ENCODE data around the gene RARB. TPM values are rescaled to one million over a fixed set of nuclear protein-coding genes. Genes with fewer than 3 reads are reported as not detected.

Gene RARB
- polyA plus RNA-seq, 1 donor from 2014 or later = 0.21 TPM

DNA sequence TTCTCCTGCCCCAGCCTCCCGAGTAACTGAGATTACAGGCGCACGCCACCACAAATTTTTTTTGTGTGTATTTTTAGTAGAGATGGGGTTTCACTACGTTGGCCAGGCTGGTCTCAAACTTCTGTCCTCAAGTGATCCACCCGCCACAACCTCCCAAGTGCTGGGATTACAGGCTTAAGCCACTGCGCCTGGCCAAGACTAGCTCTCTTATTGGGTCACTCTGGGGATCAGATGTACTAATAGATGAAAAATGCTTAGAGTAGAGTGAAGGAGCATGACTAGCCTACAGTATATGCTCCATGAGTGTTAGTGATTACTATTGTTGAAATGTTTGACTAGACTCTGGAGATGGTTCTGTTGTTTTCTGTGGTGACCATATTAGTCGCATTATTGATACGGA lies 21.8 kb downstream of the RARB start:
- H3K27me3 Mint-ChIP-seq = peaks cover 2% of the 10 kb centered on the region
- H3K9me3 Mint-ChIP-seq = no peaks in the 10 kb centered on the region
- no peaks in the 10 kb centered on the region for H3K36me3 Mint-ChIP-seq
- H3K4me1 Mint-ChIP-seq = no peaks in the 10 kb centered on the region
- no peak overlapping the region for H3K4me3 Mint-ChIP-seq
- H3K27ac Mint-ChIP-seq = no peak overlapping the region

DNA sequence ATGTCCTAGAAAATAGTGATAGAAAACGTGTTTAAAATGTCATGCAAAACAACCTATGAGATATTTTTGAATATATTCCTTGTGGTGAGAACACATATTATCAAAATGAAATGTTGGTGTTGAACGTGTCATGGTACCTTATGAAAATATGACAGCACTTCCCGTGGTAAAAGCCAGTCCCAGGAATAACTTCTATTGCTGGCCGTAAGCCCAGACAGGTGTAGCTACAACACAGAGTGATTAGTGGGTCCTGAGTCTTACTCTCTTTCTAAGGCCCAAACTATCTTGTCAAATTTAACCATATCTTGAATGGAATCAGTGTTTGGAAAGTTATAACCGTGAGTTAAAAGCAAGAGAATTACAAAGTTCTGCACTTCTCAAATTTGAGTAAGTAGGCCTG lies 24.1 kb downstream of the RARB start:
- no peaks in the 10 kb centered on the region for H3K9me3 Mint-ChIP-seq
- no peak overlapping the region for H3K27ac Mint-ChIP-seq
- no peak overlapping the region for H3K4me3 Mint-ChIP-seq
- H3K27me3 Mint-ChIP-seq = peaks cover 4% of the 10 kb centered on the region
- H3K36me3 Mint-ChIP-seq = no peaks in the 10 kb centered on the region
- no peaks in the 10 kb centered on the region for H3K4me1 Mint-ChIP-seq

DNA sequence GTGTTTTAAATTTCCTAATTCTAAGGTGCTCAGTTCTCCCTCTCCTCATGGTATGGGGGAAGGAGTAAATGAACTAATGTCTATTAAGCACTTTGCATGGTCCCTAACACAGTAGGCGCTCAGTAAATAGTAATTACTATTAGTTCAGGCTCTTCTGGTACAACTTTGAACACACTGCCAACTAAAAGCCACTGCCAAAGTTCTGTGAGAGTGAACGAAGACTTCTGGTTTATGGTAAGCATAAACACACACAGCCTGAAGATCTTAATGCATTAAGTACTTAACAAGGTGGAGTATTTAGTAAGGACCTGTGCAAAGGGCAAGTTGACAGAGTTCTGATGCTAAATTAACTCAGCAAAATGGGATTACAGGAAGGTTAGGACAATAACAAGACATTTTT lies 24.7 kb downstream of the RARB start:
- Mint-ChIP-seq H3K4me1 (no peaks in the 10 kb centered on the region), H3K9me3 (no peaks in the 10 kb centered on the region), H3K36me3 (no peaks in the 10 kb centered on the region), H3K27ac (no peak overlapping the region), H3K4me3 (no peak overlapping the region), H3K27me3 (peaks cover 4% of the 10 kb centered on the region)

GRCh38 chr3:25453619-25454004 lies 25.5 kb downstream of the RARB start:
- H3K9me3 Mint-ChIP-seq = no peaks in the 10 kb centered on the region
- H3K4me1 Mint-ChIP-seq = no peaks in the 10 kb centered on the region
- no peak overlapping the region for H3K4me3 Mint-ChIP-seq
- H3K27ac Mint-ChIP-seq = no peak overlapping the region
- peaks cover 4% of the 10 kb centered on the region for H3K27me3 Mint-ChIP-seq
- H3K36me3 Mint-ChIP-seq = no peaks in the 10 kb centered on the region

DNA sequence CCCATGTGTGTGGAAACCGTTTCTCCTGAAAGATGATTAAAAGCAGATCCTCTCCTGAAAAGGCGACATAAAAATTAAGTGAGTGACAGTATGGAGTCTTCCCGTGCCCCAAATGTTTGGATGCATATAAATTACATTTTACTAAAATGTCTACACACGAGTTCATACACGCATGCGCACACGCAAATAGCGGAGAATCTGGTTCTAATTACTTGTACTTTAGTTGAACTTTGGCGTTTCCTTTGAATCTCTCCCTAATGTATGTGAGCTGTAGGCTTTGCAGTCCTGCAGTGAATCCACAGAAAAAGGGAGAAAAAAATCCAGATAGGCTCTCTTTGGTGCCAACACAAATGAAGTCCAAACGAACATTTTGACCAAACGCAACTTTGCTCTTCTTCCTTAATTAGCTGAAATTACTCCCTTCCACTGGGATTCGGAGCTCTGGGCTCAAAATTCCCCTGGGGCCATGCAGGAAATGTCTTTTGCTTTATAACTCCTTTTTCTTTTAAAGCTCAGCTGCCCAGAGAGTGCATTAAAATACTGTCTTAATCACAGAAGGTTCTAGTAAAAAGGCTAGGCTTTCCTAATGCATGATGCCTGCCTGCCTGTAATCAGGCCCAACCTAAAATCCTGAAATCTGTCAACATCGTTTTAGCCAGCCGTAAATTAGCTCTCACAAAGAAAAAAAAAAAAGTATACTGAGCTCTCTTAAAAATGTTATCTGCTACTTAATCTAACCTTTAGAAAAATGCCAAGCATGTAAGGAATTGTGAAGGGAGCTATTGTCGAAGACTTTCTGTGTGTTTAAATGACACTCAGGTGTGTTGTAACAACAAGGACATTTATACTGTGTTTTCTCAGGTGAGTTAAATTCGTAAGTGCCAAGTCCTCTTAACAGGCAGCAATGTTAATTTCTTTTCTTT lies 26.2 kb downstream of the RARB start:
- Mint-ChIP-seq H3K4me1 (no peaks in the 10 kb centered on the region), H3K4me3 (no peak overlapping the region), H3K9me3 (no peaks in the 10 kb centered on the region), H3K27me3 (peaks cover 4% of the 10 kb centered on the region), H3K27ac (no peak overlapping the region), H3K36me3 (no peaks in the 10 kb centered on the region)

- no peaks in the 10 kb centered on the region for H3K4me1 Mint-ChIP-seq
- H3K36me3 Mint-ChIP-seq = no peaks in the 10 kb centered on the region
- peaks cover 4% of the 10 kb centered on the region for H3K27me3 Mint-ChIP-seq
- no peaks in the 10 kb centered on the region for H3K9me3 Mint-ChIP-seq
- no peak overlapping the region for H3K4me3 Mint-ChIP-seq
- no peak overlapping the region for H3K27ac Mint-ChIP-seq
Observed at GRCh38 chr3:25455441-25456132, 27.5 kb downstream of the RARB start.

- Mint-ChIP-seq H3K4me3 (no peak overlapping the region), H3K27me3 (peaks cover 3% of the 10 kb centered on the region), H3K27ac (no peak overlapping the region), H3K36me3 (no peaks in the 10 kb centered on the region), H3K9me3 (no peaks in the 10 kb centered on the region), H3K4me1 (peaks cover 0 to 1% (median 0%) of the 10 kb centered on the region in 3 donors)
Observed at GRCh38 chr3:25456723-25457670, 28.9 kb downstream of the RARB start.

DNA sequence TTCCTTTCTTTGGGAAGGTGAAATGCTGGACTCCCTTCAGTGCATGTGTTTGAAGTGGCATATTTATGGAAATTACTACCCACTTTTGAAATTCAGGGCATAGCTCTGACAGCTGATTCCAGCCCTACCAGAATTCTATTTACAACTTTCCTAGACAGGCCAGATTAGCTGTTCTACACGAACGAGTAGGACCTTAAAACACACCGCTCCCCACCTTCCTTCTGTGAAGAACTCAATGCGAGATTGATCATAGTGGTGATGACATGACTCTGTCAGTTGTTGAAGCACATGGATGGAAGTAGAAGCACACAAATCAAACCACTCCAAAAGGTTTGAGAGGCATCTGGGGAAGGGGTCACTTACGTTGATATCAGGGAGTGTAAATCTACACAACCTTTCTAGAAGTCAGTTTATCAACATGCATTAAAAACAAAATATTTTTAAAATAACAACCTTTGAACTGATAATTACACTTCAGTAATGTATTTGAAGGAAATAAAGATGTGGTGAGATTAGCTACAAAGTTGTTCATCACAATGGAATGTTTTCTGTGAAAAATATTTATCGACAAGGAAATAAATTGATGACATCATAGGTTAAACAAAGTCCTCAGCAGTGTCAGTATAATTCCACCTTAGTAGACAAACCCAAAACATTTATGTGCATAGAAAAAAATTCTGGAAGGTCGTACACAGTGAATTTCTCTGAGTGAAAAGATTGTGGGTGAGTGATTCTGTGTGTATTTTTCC lies 29.8 kb downstream of the RARB start:
- no peak overlapping the region for H3K27ac Mint-ChIP-seq
- no peak overlapping the region for H3K4me3 Mint-ChIP-seq
- H3K4me1 Mint-ChIP-seq = peaks cover 0 to 1% (median 0%) of the 10 kb centered on the region in 3 donors
- H3K9me3 Mint-ChIP-seq = no peaks in the 10 kb centered on the region
- H3K27me3 Mint-ChIP-seq = peaks cover 3% of the 10 kb centered on the region
- peaks cover 2% of the 10 kb centered on the region for H3K36me3 Mint-ChIP-seq

DNA sequence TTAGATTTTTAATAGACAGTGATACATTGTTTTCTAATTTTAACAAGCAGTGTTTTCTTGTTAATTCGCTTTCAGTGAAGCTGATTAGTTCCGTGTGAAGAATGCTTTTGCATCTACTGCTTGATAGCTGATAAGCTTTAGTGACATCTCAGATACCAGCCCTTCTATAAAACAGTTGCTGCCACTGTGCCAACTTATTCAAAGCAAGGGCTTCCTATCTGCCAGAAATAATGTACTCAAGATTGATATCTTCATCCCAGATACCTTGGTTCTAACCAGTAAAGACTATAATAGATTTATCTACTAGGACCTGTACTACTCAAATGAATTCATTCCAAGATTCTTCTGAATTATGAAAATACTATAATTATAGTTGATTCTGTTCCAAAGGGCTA lies 30.4 kb downstream of the RARB start:
- peaks cover 2% of the 10 kb centered on the region for H3K36me3 Mint-ChIP-seq
- H3K4me1 Mint-ChIP-seq = peaks cover 0 to 1% (median 0%) of the 10 kb centered on the region in 3 donors
- H3K4me3 Mint-ChIP-seq = no peak overlapping the region
- peaks cover 3% of the 10 kb centered on the region for H3K27me3 Mint-ChIP-seq
- H3K27ac Mint-ChIP-seq = no peak overlapping the region
- H3K9me3 Mint-ChIP-seq = no peaks in the 10 kb centered on the region

DNA sequence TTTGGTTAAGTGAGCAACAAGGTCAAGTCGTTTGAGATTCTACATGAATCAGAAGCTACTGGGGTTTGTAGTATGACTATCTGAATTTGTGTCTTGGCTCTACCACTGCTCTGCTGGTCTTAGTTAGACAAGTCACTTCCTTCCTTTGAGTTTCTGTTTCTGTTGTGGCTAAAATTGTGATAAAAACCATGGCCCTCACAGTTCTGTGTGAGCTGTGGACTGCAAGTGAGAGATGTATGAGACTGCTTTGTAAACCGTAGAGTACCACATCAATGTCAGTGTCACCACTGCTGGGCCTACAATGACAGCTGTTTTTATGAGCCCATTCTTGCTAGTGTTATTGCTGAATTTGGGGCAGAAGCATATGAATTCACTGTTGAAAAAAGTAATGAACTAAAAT lies 32.7 kb downstream of the RARB start:
- no peaks in the 10 kb centered on the region for H3K9me3 Mint-ChIP-seq
- peaks cover 0 to 1% (median 0%) of the 10 kb centered on the region in 3 donors for H3K4me1 Mint-ChIP-seq
- no peak overlapping the region for H3K4me3 Mint-ChIP-seq
- peaks cover 3% of the 10 kb centered on the region for H3K27me3 Mint-ChIP-seq
- H3K27ac Mint-ChIP-seq = no peak overlapping the region
- peaks cover 2% of the 10 kb centered on the region for H3K36me3 Mint-ChIP-seq

DNA sequence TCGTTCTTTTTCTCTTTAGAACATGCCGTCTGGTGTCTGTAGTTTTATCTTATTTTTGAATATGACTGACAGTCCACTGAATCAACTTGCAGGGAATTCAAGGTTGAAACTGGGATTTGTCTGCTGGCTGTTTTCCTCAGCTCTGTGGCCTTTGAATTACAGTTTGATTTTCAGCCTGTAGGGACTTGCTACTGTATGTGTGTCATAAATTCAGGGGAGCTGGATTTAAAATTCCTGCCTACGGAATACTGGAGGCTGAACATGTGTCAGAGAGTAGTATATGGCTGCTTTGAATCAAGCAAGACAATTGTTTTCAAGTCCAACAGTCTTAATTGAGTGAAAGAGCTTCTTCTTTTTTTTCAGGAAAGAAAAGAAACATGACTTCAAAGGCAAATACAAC lies 33.9 kb downstream of the RARB start:
- Mint-ChIP-seq H3K4me3 (no peak overlapping the region), H3K27ac (no peak overlapping the region), H3K36me3 (peaks cover 2% of the 10 kb centered on the region), H3K4me1 (peaks cover 0 to 1% (median 0%) of the 10 kb centered on the region in 3 donors), H3K9me3 (peaks cover 0 to under 1% (median 0%) of the 10 kb centered on the region in 3 donors), H3K27me3 (no peaks in the 10 kb centered on the region)

DNA sequence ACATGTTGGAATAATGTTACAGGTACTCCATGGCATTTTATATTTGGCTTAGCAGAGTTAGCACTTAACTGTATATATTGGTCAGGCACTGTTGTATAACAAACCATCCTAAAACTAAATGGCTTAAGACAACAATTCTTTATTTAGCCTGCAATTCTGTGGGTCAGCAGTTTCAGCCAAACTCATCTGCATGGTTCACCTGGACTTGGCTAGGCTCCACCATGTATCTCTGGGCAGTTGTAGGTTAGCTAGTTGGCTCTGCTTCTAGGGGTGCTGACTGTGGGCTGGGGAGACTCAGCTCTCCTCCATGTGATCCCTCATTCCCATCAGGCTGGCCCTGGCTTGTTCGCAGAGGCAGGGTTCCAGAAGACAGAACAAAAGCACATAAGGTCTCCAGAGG lies 34.4 kb downstream of the RARB start:
- H3K27me3 Mint-ChIP-seq = no peaks in the 10 kb centered on the region
- no peak overlapping the region for H3K4me3 Mint-ChIP-seq
- peaks cover 0 to 1% (median 0%) of the 10 kb centered on the region in 3 donors for H3K4me1 Mint-ChIP-seq
- H3K36me3 Mint-ChIP-seq = peaks cover 2% of the 10 kb centered on the region
- H3K27ac Mint-ChIP-seq = no peak overlapping the region
- peaks cover 0 to 2% (median 0%) of the 10 kb centered on the region in 3 donors for H3K9me3 Mint-ChIP-seq

GRCh38 chr3:25463836-25464418 lies 35.9 kb downstream of the RARB start:
- H3K4me1 Mint-ChIP-seq = peaks cover 0 to 1% (median 0%) of the 10 kb centered on the region in 3 donors
- H3K9me3 Mint-ChIP-seq = peaks cover 0 to 2% (median 0%) of the 10 kb centered on the region in 3 donors
- no peak overlapping the region for H3K4me3 Mint-ChIP-seq
- no peaks in the 10 kb centered on the region for H3K27me3 Mint-ChIP-seq
- H3K27ac Mint-ChIP-seq = no peak overlapping the region
- H3K36me3 Mint-ChIP-seq = peaks cover 2% of the 10 kb centered on the region

Measured in IgD-negative memory B cell (primary cell).